G401.6 (cell line): ENCODE data around the gene MYH1.
"Not testable (repeated sequence)": the region's sequence is repeated elsewhere in the genome, so short reads cannot be mapped to it uniquely, and the experiment has no call there.

Source experiments
- FAIRE-seq: peaks from 2 replicates; lab custom pipeline; 2012; peaks lifted over from hg19 to GRCh38; lab: Jason Lieb, UNC

MYH1 gene

GRCh38 chr17:10518271-10519037 lies at the start of gene MYH1:
Gene MYH1 (minus strand): TSS chr17:10518542. CDS start chr17:10516642, 1,900 bp downstream.
- FAIRE-seq, result no peak

GRCh38 chr17:10563991-10564660 lies 45.8 kb upstream of the MYH1 start:
- FAIRE-seq, result no peak

- no peak for FAIRE-seq
Measured at GRCh38 chr17:10558049-10558448, 39.7 kb upstream of the MYH1 start.

GRCh38 chr17:10557422-10557821 lies 39.1 kb upstream of the MYH1 start:
- FAIRE-seq, result no peak

GRCh38 chr17:10556301-10557005 lies 38.1 kb upstream of the MYH1 start:
- no peak for FAIRE-seq

GRCh38 chr17:10550014-10550413 lies 31.7 kb upstream of the MYH1 start:
- FAIRE-seq, result no peak

GRCh38 chr17:10549096-10549842 lies 30.9 kb upstream of the MYH1 start, which contains the start of gene MYH2:
Gene MYH2 (minus strand): TSS chr17:10549658. CDS start chr17:10547920, 1,738 bp downstream.
- no peak for FAIRE-seq

GRCh38 chr17:10547351-10547750 lies 29.0 kb upstream of the MYH1 start:
- no peak for FAIRE-seq

- FAIRE-seq, result not testable (repeated sequence)
Measured at GRCh38 chr17:10543486-10543885, 25.1 kb upstream of the MYH1 start.

- FAIRE-seq, result not testable (repeated sequence)
Measured at GRCh38 chr17:10541179-10541578, 22.8 kb upstream of the MYH1 start.

- no peak for FAIRE-seq
Measured at GRCh38 chr17:10532026-10532425, 13.7 kb upstream of the MYH1 start.

- FAIRE-seq, result no peak
Measured at GRCh38 chr17:10527419-10527818, 9.1 kb upstream of the MYH1 start.

GRCh38 chr17:10526517-10526916 lies 8.2 kb upstream of the MYH1 start:
- FAIRE-seq, result no peak

- no peak for FAIRE-seq
Measured at GRCh38 chr17:10523064-10523463, 4.7 kb upstream of the MYH1 start.

GRCh38 chr17:10521949-10522348 lies 3.6 kb upstream of the MYH1 start:
- no peak for FAIRE-seq

GRCh38 chr17:10516638-10517037 lies 1.7 kb downstream of the MYH1 start:
- no peak for FAIRE-seq

GRCh38 chr17:10516065-10516464 lies 2.3 kb downstream of the MYH1 start:
- FAIRE-seq, result no peak

- no peak for FAIRE-seq
Measured at GRCh38 chr17:10513299-10514067, 4.9 kb downstream of the MYH1 start.

- no peak for FAIRE-seq
Measured at GRCh38 chr17:10512856-10513255, 5.5 kb downstream of the MYH1 start.

- no peak for FAIRE-seq
Measured at GRCh38 chr17:10499950-10500349, 18.4 kb downstream of the MYH1 start.

- FAIRE-seq, result no peak
Measured at GRCh38 chr17:10492004-10492403, 26.3 kb downstream of the MYH1 start.

GRCh38 chr17:10482252-10482651 lies 36.1 kb downstream of the MYH1 start:
- FAIRE-seq, result no peak
